AG09309 (cell line): ENCODE results near the gene EPN2.

Experiments
- DNase-seq: peaks from one replicate; pipeline ENCODE4 v3.0.0-alpha.2; 2010; ENCODE audit warnings: low read depth
- H3K4me3 ChIP-seq: 2 replicates; pipeline ENCODE4 v1.5.1; 2011; ENCODE audit warnings: mild to moderate bottlenecking, low read depth, low read length, moderate library complexity; ENCODE audit not compliant: control insufficient read depth
- TF ChIP-seq, protein P1 (sequence below): IDR thresholded peaks from 2 replicates; pipeline ENCODE4 v1.5.1; 2011; ENCODE audit warnings: mild to moderate bottlenecking, low read depth, low read length, inconsistent platforms; ENCODE audit not compliant: insufficient read depth, control insufficient read depth; ENCODE audit errors: missing control alignments

EPN2 gene

GRCh38 chr17:19310151-19310550, 73.0 kb downstream of the EPN2 start:
- DNase-seq = no peak
- H3K4me3 ChIP-seq = no peak overlapping the region
- TF ChIP-seq, protein P1, sequence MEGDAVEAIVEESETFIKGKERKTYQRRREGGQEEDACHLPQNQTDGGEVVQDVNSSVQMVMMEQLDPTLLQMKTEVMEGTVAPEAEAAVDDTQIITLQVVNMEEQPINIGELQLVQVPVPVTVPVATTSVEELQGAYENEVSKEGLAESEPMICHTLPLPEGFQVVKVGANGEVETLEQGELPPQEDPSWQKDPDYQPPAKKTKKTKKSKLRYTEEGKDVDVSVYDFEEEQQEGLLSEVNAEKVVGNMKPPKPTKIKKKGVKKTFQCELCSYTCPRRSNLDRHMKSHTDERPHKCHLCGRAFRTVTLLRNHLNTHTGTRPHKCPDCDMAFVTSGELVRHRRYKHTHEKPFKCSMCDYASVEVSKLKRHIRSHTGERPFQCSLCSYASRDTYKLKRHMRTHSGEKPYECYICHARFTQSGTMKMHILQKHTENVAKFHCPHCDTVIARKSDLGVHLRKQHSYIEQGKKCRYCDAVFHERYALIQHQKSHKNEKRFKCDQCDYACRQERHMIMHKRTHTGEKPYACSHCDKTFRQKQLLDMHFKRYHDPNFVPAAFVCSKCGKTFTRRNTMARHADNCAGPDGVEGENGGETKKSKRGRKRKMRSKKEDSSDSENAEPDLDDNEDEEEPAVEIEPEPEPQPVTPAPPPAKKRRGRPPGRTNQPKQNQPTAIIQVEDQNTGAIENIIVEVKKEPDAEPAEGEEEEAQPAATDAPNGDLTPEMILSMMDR = no peak

GRCh38 chr17:19311016-19311415, 73.8 kb downstream of the EPN2 start:
- H3K4me3 ChIP-seq = no peak overlapping the region
- no peak for DNase-seq

GRCh38 chr17:19311421-19312215, 74.5 kb downstream of the EPN2 start:
- H3K4me3 ChIP-seq = no peak overlapping the region
- DNase-seq = no peak
- TF ChIP-seq, protein P1 = no peak

More at GRCh38 chr17:19311016-19311415, 73.8 kb downstream of the EPN2 start:
- TF ChIP-seq, protein P1 = no peak

DNA sequence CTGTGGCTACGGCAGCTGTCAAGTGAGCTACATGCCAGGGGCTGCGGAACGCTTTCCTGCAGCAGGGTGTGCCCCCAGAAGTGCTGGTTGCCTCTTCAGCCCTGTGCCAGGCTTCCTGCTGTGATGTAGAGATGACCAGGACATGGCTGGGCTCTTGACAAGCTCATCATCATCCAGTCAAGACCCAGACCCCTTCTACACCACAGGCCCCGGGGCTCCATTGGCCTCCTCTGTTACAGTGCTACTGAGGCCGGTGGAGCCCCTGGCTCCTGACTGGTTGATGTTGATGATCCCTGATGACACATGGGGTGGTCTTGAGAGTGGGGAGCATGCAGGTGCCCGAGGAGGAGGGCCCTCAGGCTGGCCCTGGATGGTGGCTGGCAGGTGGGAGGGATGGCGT, 75.2 kb downstream of the EPN2 start:
- TF ChIP-seq, protein P1 = no peak
- DNase-seq = no peak
- H3K4me3 ChIP-seq = no peak overlapping the region

DNA sequence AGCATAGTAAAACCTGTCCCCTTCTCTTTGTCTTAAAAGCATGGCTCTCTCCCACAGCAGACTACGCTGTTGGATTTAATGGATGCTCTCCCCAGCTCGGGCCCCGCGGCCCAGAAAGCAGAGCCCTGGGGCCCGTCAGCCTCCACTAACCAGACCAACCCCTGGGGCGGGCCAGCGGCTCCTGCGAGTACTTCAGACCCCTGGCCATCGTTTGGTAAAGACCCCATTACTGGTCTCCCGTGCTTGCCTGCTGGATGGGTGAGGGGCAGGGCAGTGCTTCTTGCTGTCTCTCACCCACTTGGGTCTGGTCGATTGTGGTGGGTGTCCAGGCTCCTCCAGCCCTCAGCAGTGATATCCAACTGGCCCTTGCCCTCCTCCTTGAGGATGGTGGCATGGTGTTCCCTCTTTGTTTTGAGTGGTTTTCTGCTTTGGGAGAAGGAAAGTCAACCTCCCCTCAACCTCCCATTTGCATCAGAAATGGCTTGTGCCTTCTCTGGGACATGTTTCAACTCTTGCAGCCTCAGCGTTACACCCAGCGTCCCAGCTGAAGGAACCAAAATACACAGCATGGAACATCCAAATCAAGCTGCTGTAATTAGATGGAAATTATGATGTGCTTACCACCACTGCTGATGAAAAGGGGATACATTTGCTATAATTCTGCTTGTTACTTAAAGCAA, 76.0 kb downstream of the EPN2 start:
- no peak overlapping the region for H3K4me3 ChIP-seq
- DNase-seq = no peak
- TF ChIP-seq, protein P1 = no peak

- H3K4me3 ChIP-seq = no peak overlapping the region
- TF ChIP-seq, protein P1 = no peak
- no peak for DNase-seq
Measured at GRCh38 chr17:19313746-19314651, 76.8 kb downstream of the EPN2 start.
